Measurements from ENCODE around the gene PLOD3.
"Not testable (repeated sequence)": the region's sequence is repeated elsewhere in the genome, so short reads cannot be mapped to it uniquely, and the experiment has no call there.

PLOD3 gene

GRCh38 chr7:101216001-101216859, 1.2 kb downstream of the PLOD3 start:
- in situ Hi-C loops (cut with MboI; ENCODE audit: low pct_unique_long_range_greater_than_20kb, low sequenced_read_pairs) = no loop called here
- no peak for DNase-seq

GRCh38 chr7:101212014-101212413, 5.4 kb downstream of the PLOD3 start:
- in situ Hi-C loops (cut with MboI; ENCODE audit: low pct_unique_long_range_greater_than_20kb, low sequenced_read_pairs) = no loop called here
- DNase-seq = no peak

GRCh38 chr7:101211501-101211900, 5.9 kb downstream of the PLOD3 start:
- in situ Hi-C loops (cut with MboI; ENCODE audit: low pct_unique_long_range_greater_than_20kb, low sequenced_read_pairs) = no loop called here
- no peak for DNase-seq

- in situ Hi-C loops (cut with MboI; ENCODE audit: low pct_unique_long_range_greater_than_20kb, low sequenced_read_pairs) = no loop called here
- DNase-seq = no peak
Measured at GRCh38 chr7:101210143-101210542, 7.2 kb downstream of the PLOD3 start.

- in situ Hi-C loops (cut with MboI; ENCODE audit: low pct_unique_long_range_greater_than_20kb, low sequenced_read_pairs) = no loop called here
- no peak for DNase-seq
Measured at GRCh38 chr7:101208794-101209193, 8.6 kb downstream of the PLOD3 start.

- in situ Hi-C loops (cut with MboI; ENCODE audit: low pct_unique_long_range_greater_than_20kb, low sequenced_read_pairs) = no loop called here
- no peak for DNase-seq
Measured at GRCh38 chr7:101207459-101207858, 9.9 kb downstream of the PLOD3 start.

- in situ Hi-C loops (cut with MboI; ENCODE audit: low pct_unique_long_range_greater_than_20kb, low sequenced_read_pairs) = no loop called here
- DNase-seq = no peak
Measured at GRCh38 chr7:101206665-101207042, 10.7 kb downstream of the PLOD3 start.

GRCh38 chr7:101205901-101206664, 11.3 kb downstream of the PLOD3 start:
- no peak for DNase-seq
- in situ Hi-C loops (cut with MboI; ENCODE audit: low pct_unique_long_range_greater_than_20kb, low sequenced_read_pairs) = no loop called here

GRCh38 chr7:101203740-101204738, 13.3 kb downstream of the PLOD3 start:
- in situ Hi-C loops (cut with MboI; ENCODE audit: low pct_unique_long_range_greater_than_20kb, low sequenced_read_pairs) = not testable (repeated sequence)
- DNase-seq = peak; percentile 27

GRCh38 chr7:101202603-101202918, 14.8 kb downstream of the PLOD3 start:
- no peak for DNase-seq
- in situ Hi-C loops (cut with MboI; ENCODE audit: low pct_unique_long_range_greater_than_20kb, low sequenced_read_pairs) = no loop called here

- in situ Hi-C loops (cut with MboI; ENCODE audit: low pct_unique_long_range_greater_than_20kb, low sequenced_read_pairs) = no loop called here
- DNase-seq = no peak
Measured at GRCh38 chr7:101201695-101202602, 15.4 kb downstream of the PLOD3 start.

- DNase-seq = no peak
- in situ Hi-C loops (cut with MboI; ENCODE audit: low pct_unique_long_range_greater_than_20kb, low sequenced_read_pairs) = no loop called here
Measured at GRCh38 chr7:101200862-101201599, 16.4 kb downstream of the PLOD3 start, which contains the start of gene MOGAT3. Gene MOGAT3 (minus strand): TSS chr7:101201036. CDS start chr7:101200854, 182 bp downstream.

- in situ Hi-C loops (cut with MboI; ENCODE audit: low pct_unique_long_range_greater_than_20kb, low sequenced_read_pairs) = no loop called here
- DNase-seq = no peak
Measured at GRCh38 chr7:101200504-101200861, 16.9 kb downstream of the PLOD3 start.

GRCh38 chr7:101199522-101199921, 17.9 kb downstream of the PLOD3 start:
- in situ Hi-C loops (cut with MboI; ENCODE audit: low pct_unique_long_range_greater_than_20kb, low sequenced_read_pairs); DNase-seq: not testable (repeated sequence)

- in situ Hi-C loops (cut with MboI; ENCODE audit: low pct_unique_long_range_greater_than_20kb, low sequenced_read_pairs) = no loop called here
- DNase-seq = no peak
Measured at GRCh38 chr7:101198476-101198875, 18.9 kb downstream of the PLOD3 start.

GRCh38 chr7:101197991-101198390, 19.4 kb downstream of the PLOD3 start:
- in situ Hi-C loops (cut with MboI; ENCODE audit: low pct_unique_long_range_greater_than_20kb, low sequenced_read_pairs) = no loop called here
- no peak for DNase-seq

GRCh38 chr7:101195884-101196283, 21.5 kb downstream of the PLOD3 start:
- DNase-seq = no peak
- in situ Hi-C loops (cut with MboI; ENCODE audit: low pct_unique_long_range_greater_than_20kb, low sequenced_read_pairs) = no loop called here

GRCh38 chr7:101189109-101189508, 28.3 kb downstream of the PLOD3 start:
- no peak for DNase-seq
- in situ Hi-C loops (cut with MboI; ENCODE audit: low pct_unique_long_range_greater_than_20kb, low sequenced_read_pairs) = no loop called here

Data from KBM-7 (cell line).